Measurements from ENCODE around the gene ZNF821.
A peak's percentile ranks its signal among the peaks of the same experiment; 100 is the strongest.
"Not testable (repeated sequence)": the region's sequence is repeated elsewhere in the genome, so short reads cannot be mapped to it uniquely, and the experiment has no call there.

The ZNF821 gene

DNA sequence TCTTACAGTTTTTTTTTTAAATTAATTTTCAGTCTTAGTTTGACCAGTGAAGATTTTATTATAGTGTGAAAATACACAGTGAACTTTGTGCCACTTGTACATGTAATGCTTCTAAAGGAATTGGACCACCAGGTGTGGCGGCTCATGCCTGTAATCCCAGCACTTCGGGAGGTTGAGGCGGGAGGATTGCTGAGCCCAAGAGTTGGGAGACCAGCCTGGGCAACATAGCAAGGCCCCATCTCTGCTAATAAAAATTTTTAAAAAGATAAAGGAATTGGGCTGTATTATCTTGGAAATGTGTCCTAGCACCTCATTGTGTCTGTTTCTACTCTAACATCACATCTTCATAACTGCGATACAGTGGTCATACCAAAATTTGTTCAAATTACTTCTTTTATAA is 15.2 kb upstream of the ZNF821 start:
- no peak for DNase-seq

DNA sequence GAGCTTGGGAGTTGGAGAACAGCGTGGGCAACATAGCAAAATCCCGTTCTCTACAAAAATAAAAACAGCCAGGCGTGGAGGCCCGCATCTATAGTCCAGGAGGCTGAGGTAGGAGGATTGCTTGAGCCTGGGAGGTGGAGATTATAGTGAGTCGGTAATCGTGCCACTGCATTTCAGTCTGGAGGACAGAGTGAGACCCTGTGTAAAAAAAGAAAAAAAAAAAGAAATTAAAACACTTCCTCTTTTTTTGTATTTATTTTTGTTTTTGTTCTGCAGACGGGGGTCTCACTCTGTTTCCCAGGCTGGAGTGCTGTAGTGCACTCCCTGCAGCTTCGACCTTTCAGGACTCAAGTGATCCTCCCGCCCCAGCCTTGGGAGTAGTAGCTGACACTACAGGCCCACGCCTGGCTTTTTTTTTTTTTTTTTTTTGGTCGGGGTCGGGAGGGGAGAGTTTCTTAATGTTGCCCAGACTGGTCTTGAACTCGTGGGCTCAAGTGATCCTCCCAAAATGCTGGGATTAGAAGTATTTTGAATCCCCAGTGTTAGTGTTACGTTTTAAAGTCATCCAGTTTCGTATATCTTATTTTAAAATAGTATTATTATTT is 12.9 kb upstream of the ZNF821 start:
- DNase-seq: no peak

DNA sequence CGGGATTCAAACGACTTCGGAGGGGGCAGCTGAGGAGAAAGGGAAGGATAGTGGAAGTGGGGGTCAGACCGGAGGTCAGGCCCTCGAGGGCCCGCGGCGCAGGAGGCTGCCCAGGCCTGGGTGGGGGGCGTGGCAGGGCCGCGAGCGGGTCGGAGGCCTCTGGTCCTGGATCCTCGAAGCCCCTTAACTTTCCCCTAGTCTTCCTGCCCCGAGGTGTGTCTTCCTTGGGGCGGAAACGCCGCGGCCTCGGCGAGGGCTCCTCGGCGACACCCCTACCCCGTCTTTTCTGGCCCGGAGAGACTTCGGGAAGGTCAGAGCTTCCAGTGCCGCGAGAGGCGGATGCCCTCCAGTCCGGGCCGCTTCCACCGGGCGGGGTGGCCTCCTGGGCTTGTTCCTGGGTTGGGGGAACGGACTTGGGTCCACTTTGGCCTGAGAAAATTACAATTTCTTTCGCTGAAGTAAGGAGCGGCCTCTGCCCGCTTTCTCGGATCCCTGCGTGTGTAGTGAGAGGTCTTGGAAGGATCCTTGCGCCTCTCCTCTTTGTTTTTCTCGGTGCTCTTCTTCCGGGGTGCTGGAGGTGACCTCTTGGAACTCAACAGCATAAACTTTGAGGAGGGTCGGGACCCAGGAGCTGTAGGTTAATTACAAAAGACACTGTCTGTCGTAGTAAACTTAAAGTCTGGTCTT is 11.8 kb upstream of the ZNF821 start:
- DNase-seq: no peak

DNA sequence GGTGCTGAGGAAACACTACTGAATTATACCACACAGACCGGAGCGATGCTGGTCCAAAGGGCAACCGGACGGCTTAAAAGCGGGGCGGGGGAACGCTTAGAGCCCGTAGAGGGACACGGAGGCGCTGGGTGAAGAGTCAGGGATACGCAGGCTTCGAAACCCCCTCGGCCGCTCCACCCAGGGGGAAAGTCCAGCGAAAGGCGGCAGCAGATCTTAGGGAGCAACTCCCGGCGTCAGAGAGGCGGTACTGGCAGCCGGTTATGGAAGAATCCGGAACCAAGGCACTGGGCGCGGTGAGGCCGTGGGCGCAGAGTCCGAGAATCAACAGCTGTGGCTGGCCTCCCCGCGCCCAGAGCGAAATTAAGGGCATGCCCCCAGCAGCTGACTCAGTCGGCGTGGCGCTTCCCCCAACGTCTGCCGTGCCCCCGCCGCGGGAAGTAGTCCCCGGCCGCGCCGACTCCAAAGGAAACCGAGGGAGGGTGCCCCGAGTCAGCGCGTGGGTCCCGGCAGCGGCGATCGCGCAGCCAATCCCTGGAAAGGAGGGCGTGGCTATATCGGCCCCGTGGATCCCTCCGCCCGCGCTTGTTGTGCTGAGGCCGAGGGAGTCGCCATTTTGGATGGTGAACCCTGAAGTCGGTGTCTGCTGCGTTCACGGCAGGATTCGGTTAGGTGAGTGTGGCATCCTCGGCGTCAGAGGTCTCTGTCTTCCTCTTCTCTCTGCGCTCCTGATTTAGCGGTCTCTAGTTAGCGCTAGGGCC is 11.1 kb upstream of the ZNF821 start, which contains the start of gene IST1:
Gene IST1 (plus strand): TSS at position 611 of the 758 bp plus-strand sequence. CDS start 20,110 bp downstream, outside the sequence.
- peak; percentile 85 for DNase-seq

DNA sequence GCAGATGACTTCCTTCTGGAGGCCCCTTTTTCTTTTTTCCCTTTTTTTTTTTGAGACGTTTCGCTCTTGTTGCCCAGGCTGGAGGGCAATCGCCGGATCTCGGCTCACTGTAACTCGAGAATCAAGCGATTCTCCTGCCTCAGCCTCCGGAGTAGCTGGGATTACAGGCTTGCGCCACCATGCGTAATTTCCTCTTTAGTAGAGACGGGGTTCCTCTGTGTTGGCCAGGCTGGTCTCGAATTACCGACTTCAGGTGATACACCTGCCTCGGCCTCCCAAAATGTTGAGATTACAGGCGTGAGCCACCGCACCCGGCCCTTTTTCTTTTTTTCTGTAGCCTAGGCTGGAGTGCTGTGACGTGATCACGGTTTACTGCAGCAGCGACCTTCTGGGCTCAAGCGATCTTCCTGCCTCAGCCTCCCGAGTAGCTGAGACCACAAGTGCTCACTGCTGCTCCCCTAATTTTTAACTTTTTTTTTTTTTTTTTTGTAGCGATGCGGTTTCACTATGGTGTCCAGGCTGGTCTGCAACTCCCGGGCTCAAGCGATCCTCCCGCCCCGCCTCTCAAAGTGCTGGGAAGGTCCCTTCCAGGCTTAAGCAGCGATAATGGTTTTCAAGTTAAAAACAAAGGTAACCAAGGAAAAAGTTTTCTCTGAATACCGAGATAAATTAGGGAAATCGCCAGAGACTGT is 10.4 kb upstream of the ZNF821 start:
- DNase-seq: peak; percentile 53

DNA sequence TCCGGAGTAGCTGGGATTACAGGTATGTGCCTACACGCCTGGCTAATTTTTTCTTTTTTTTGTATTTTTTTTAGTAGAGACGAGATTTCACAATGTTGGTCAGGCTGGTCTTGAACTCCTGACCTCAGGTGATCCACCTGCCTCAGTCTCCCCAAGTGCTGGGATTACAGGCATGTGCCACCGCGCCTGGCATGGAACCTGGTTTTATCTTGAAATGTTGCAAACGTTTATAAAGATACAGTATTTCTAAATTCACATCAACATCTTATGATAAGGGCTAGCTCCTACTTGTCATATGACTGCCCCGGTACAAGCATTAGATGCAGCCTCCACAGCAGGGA is 9.9 kb upstream of the ZNF821 start:
- DNase-seq: no peak

DNA sequence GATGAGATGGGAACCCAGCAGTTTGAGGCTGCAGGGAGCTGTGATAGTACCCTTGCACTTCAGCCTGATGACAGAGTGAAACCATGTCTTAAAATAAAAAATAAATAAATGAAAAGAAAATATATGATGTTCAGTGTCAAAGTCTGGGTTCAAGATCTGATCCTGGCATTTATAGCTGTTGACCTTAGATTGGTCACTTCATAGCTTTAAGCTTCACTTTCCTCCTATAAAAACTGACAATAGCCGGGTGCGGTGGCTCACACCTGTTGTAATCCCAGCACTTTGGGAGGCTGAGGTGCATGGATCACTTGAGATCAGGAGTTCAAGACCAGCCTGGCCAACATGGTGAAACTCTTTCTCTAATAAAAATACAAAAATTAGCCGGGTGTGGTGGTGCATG is 5.2 kb upstream of the ZNF821 start:
- DNase-seq: no peak

DNA sequence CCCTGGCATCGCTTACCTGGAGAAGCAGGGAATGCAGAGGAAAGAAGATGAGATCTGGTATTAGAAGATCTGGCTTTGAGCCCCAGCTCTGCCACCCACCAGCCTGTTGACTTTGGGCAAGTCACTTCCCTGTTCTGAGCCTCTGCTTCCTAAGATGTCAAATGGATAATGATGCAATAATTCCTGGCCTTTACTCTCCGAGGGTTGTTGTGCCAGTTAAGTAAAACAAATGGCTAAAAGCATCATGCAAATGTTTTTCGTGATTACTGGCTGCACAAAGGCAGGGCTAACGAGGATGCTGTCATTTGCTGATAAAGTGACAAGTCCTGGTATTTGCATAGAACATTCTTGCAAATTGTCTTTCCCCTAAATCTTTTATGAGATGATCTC is 1.3 kb upstream of the ZNF821 start:
- peak; percentile 23 for DNase-seq

DNA sequence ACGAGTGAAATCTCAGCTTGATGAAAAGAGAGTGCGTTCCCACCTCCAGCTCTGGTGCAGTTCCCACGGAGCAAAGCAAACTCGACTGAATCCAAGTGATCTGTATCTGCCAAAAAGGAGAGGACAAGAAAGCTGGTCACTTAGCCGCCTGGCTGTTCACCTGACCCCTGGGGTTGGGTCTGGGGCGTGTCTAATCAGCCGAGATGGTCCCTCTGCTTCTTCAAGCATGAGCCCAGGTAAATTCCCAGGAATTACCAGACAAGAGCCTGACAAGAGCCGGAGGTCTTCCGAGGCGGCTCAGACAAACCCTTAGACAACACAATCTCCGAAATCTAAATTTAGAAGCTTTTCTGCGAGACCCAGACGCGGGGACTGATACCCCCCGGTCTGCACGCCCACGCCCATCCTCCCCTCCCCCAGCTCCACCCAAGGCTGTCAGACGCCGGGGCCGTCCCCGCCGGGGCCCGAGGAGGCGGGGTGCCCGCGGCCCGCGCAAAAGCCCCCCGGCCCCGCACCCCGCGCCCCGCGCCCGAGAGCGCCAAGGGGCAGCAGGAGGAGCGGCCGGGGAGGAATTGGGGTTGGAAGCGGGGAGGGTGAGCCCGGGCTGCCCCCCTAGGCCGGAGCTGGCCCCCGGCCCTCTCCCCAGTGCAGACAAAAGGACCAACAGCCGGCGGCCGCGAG is 674 bp downstream of the ZNF821 start:
- DNase-seq: no peak

DNA sequence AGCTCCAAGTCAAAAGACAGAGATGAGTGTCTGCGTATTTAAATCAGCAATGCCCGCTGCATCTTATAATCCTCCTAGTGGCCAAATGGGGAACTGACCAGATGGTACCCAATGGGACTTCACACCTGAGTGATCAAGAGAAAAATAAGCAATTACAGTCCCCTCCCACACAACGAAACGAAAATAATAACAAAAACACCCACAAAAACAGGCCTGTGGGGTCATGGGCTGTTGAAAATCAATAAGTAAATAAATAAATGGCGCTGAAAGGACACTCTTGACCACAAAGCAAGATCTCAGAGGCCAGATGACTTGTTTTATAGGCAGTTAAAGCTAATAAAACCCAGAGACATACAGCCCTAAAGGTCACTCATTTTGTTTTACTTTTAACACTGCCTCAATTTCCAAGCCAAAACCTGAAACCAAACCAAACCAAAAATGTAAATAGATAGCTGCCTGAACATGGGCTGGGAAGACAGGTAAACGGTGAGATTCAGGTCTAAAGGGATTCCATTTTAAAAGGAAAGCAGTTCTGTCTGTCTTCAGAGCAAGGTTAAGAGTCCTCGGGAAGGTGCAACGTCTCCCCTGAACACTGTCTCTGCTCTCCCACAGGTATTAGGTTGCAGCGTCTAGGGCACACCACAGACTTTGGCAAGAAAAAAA is 1.3 kb downstream of the ZNF821 start:
- DNase-seq: no peak

DNA sequence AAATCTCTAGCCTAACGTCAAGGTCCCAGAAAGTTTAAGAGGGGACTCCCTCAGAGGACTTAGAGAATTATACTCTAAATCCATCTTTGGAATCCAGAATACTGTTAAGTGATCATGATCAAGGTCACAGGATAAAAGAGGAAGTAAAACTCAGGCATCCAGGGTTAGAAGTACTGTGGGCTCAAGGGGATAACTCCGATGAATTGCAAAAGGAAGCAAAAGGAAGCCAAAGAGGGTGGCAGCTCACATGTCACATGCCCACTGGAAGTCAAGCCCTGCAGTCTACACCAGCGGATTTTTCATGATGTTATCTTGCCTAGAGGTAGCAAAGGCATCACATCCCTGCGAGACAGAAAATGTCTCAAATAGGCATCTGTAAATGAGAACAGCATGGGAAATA is 3.8 kb downstream of the ZNF821 start:
- DNase-seq: peak; percentile 85

DNA sequence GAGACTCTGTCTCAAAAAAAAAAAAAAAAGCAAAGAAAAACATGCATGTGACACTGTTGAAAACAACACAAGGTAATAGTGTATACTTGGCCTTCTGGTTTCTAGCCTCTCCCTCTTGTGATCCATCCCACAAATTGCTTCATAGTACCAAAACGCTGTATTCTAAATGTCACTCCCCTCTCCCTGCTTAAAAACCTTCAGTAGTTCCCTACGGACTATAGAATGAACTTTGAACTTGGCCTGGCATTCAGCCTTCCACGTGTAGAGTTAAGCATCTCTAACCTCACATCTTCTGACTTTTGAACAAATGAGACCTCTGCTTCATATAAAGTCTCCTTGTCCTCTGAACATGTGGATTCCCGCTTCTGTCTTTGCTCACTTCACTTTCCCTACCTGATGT is 5.1 kb downstream of the ZNF821 start:
- DNase-seq: no peak

DNA sequence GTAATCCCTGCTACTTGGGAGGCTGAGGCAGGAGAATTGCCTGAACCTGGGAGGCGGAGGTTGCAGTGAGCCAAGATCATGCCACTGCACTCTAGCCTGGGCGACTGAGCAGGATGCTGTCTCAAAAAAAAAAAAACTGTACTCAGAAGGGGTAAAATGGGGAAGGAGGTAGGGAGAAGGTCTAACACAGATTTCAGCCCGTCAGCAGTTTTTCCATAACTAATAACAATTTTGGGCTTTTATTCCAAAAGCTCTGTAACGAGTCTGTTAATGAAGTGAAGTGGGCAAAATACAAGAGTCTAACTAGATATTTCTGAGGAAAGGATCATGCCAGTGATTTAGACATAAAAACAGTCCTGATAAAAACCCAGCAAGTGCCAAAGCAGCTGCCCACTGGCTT is 10.8 kb downstream of the ZNF821 start:
- no peak for DNase-seq

DNA sequence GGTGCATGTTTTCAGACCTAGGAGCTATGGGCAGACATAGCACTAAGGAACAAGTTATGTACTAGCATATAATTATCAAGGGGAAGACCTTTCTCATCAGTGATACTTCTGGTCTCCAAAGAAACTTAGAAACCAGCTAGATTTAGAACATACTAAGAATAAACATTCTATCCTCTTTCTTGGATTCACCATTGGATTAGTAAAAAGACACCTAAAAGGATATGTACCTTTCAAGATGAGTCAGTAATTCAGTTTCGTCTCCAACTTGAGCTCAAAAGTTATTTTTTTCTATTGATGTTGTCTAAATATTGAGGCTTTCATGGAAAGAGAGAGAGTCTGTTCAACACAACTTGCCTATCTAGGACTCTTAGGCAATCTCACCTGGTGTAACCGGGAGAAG is 13.2 kb downstream of the ZNF821 start:
- DNase-seq: no peak

DNA sequence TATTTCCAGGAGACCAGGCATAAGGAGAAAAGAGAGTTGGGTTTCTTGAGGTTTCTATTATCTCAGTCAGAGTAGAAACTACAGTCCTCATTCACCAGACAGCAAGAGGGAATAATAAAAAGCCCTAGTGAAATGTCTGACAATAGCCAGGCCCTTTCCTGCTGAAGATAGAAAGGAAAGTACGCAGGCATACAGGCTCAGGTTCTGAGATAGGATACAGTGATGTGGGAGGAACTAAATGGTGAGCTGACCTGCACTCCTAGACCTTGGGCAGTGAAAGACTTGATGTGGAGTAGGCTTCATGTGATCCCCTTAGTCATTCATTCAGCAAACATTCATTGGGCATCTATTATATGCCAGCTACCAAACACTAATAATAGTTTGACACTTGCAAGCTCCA is 14.9 kb downstream of the ZNF821 start:
- no peak for DNase-seq

DNA sequence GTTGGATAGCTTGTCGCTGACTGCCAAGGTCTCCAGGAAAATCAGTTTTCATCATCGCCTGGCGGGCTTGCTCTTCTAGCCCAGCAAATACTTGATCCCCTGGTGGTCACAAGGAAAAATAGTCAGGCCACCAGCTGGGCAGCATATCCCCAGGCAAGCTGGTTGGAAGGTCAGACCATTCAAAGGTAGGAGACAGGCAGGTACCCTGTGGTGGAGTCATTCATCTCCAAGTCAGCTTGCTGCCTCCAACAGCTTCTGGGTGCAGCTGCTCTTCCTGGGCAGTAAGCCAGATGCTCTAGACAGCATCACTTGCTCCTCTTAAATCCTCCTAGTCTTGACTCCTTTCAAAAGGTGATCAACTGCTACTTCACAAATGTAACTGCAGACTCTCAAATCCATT is 16.0 kb downstream of the ZNF821 start:
- DNase-seq: no peak

DNA sequence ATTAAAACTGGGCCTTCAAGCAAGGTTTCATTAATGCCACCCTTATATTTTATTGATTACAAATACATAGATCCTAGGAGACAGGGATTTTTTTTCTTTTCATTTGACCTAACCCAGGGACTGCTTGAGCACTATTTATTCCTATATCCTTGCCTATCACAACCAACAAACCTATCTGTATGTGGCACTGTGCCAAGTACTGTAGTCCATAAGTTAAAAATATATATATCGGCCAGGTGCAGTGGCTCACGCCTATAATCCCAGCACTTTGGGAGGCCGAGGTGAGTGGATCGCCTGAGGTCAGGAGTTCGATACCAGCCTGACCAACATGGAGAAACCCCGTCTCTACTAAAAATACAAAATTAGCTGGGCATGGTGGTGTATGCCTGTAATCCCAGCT is 16.8 kb downstream of the ZNF821 start:
- not testable (repeated sequence) for DNase-seq

DNA sequence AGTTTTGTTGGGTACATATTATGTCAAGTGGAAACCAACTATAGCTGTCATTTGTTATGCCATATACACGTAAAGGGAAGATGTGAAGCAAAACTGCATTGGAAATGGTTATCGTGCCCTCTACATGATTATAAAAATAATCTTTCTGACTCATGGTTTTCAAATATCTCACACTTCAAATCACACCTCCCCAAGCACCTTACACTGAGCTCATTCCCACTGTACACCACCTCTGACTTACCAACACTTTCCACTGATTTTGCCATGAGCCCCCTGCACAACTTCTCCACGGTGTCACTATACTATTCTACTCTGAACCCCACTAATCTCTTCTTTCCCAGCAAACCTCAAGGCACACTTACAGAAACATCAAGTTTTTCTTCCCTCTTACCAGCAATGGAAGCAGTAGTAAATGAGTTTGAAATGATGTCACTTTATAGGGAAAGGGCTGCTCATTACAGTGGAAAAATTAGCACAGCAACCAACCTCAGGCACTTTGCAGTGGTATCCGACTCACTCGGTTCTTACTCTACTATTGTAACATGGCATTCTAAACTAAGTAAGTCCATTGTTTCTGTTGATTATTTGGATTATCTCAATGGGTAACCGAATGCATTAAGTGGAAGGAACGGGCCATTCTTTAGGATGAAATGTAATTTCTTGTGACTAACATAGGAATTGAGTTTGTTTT is 18.7 kb downstream of the ZNF821 start:
- DNase-seq: no peak

DNA sequence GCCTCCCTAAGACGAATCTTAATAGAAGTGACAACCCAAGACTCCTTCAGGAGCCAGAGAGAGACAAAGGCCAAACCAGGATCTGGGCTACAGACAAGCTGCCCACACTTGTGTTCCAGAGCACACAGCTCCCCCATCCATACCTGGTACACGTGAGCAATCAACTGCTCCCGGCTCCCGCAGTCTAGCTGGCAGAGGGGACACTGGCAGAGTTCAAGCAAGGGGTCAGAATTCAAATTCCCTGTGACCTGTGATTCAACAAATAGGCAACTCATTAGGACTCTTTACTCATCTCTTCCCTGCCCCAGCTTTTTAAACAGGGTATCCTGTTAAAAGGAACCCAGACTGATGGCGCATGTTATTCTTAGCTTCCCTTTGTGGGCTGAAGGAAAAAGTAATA is 20.0 kb downstream of the ZNF821 start:
- no peak for DNase-seq

DNA sequence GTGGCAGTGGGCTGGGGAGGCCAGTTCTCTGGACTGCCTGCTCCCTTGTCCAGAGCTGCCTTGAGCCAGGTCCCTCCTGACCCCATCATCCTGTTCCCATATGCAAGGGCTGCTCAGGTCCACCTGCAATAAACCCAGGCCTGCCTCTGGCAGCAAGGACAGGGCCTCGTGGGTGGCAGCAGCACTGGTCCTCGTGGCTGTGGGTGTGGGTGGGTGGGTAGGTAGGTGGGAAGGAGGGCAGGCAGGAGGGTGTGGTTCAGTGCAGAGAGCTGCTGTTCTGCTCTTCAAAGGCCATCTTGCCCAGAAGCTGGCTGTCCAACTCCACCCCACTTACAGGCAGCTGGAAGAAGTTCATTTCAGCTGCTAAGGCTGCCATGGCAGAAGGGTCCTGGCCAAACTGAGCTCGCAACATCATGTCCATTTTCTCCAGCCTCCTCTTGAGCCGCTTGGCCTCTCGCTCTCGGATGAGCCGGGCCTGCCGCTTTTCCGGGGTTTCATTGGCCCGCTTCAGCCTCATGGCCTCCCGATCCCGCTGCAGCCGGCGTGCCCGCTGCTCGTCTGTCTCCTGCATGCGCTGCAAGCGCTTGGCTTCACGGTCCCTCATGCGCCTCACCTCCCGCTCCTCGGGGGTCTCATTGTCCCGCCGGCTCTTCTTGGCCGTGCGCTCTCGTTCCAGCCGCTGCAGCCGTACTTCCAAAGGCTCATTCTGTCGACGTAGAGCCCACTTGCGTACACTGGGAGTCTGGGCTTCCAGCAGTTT is 24.0 kb downstream of the ZNF821 start:
- no peak for DNase-seq
